ENCODE results near the gene IER5. TPM values are rescaled to one million over a fixed set of nuclear protein-coding genes. Genes with fewer than 3 reads are reported as not detected.

Gene IER5
- total and polyA plus RNA-seq, 4 donors: 18.6 to 34.5 (median 26.2) TPM

GRCh38 chr1:181104042-181104789 is 15.7 kb downstream of the IER5 start:
- H3K4me1 ChIP-seq (ENCODE audit: control insufficient read depth in 5 of 5, insufficient read depth in 5 of 5, low read length in 5 of 5): peaks cover 6 to 40% (median 14%) of the 10 kb centered on the region in 5 donors
- H3K36me3 ChIP-seq (ENCODE audit: control insufficient read depth in 4 of 4, insufficient read depth in 4 of 4, low read length in 4 of 4): no peaks in the 10 kb centered on the region
- peak; percentile 1 for ATAC-seq (ENCODE audit: insufficient read depth, low FRiP score)
- peak overlapping the region; percentile 90 to 94 for H3K27ac ChIP-seq (ENCODE audit: low read depth in 1 of 2, low read length in 1 of 2)
- H3K9ac ChIP-seq (ENCODE audit: insufficient read depth in 1 of 2, low read length in 2 of 2): peak overlapping the region; percentile 61 to 66
- 27 to 36% methylated on average over 17 of the region's 17 CpGs for WGBS, 2 donors
- no peaks in the 10 kb centered on the region for H3K9me3 ChIP-seq (ENCODE audit: control insufficient read depth in 4 of 4, insufficient read depth in 3 of 4, low read length in 3 of 4)
- DNase-seq: peak in 1 of 3 donors; percentile 70
- peak overlapping the region; percentile 66 for H3K4me3 ChIP-seq
- no peaks in the 10 kb centered on the region for H3K27me3 ChIP-seq (ENCODE audit: control insufficient read depth in 3 of 3, insufficient read depth in 3 of 3, low read length in 2 of 3)
- no peak for TF ChIP-seq CTCF (IDR thresholded peaks at IDR 0.05; ENCODE audit: control extremely low read depth, extremely low read depth)

- DNase-seq: peak in 1 of 3 donors; percentile 59
- peak; percentile 3 for ATAC-seq (ENCODE audit: insufficient read depth, low FRiP score)
- Histone ChIP-seq H3K9ac (ENCODE audit: insufficient read depth in 1 of 2, low read length in 2 of 2) (peak overlapping the region; percentile 61 to 66), H3K4me1 (ENCODE audit: control insufficient read depth in 5 of 5, insufficient read depth in 5 of 5, low read length in 5 of 5) (peaks cover 6 to 35% (median 9%) of the 10 kb centered on the region in 5 donors), H3K9me3 (ENCODE audit: control insufficient read depth in 4 of 4, insufficient read depth in 3 of 4, low read length in 3 of 4) (no peaks in the 10 kb centered on the region), H3K4me3 (peak overlapping the region; percentile 66), H3K36me3 (ENCODE audit: control insufficient read depth in 4 of 4, insufficient read depth in 4 of 4, low read length in 4 of 4) (no peaks in the 10 kb centered on the region), H3K27ac (ENCODE audit: low read depth in 1 of 2, low read length in 1 of 2) (peak overlapping the region; percentile 90 to 94), H3K27me3 (ENCODE audit: control insufficient read depth in 3 of 3, insufficient read depth in 3 of 3, low read length in 2 of 3) (no peaks in the 10 kb centered on the region)
- TF ChIP-seq CTCF (IDR thresholded peaks at IDR 0.05; ENCODE audit: control extremely low read depth, extremely low read depth): no peak
- 0 to 1% methylated on average over 28 of the region's 28 CpGs for WGBS, 2 donors
Observed at GRCh38 chr1:181104790-181105133, 16.3 kb downstream of the IER5 start.

- DNase-seq (peak; percentile 96 to 97 (median 97)), ATAC-seq (ENCODE audit: insufficient read depth, low FRiP score) (peak; percentile 97)
- 1 to 3% methylated on average over 51 to 104 of the region's 104 CpGs for WGBS, 2 donors
- peak overlapping the region; percentile 66 for H3K4me3 ChIP-seq
- no peaks in the 10 kb centered on the region for H3K36me3 ChIP-seq (ENCODE audit: control insufficient read depth in 4 of 4, insufficient read depth in 4 of 4, low read length in 4 of 4)
- peaks cover 5 to 29% (median 8%) of the 10 kb centered on the region in 5 donors for H3K4me1 ChIP-seq (ENCODE audit: control insufficient read depth in 5 of 5, insufficient read depth in 5 of 5, low read length in 5 of 5)
- H3K27me3 ChIP-seq (ENCODE audit: control insufficient read depth in 3 of 3, insufficient read depth in 3 of 3, low read length in 2 of 3): no peaks in the 10 kb centered on the region
- peak overlapping the region; percentile 90 to 94 for H3K27ac ChIP-seq (ENCODE audit: low read depth in 1 of 2, low read length in 1 of 2)
- no peak for TF ChIP-seq CTCF (IDR thresholded peaks at IDR 0.05; ENCODE audit: control extremely low read depth, extremely low read depth)
- peak overlapping the region; percentile 61 to 66 for H3K9ac ChIP-seq (ENCODE audit: insufficient read depth in 1 of 2, low read length in 2 of 2)
- no peaks in the 10 kb centered on the region for H3K9me3 ChIP-seq (ENCODE audit: control insufficient read depth in 4 of 4, insufficient read depth in 3 of 4, low read length in 3 of 4)
Observed at GRCh38 chr1:181105134-181106021, 16.9 kb downstream of the IER5 start.
